HG03442 (cell line): ENCODE data around the gene CTXND1.
"Not testable (repeated sequence)": the region's sequence is repeated elsewhere in the genome, so short reads cannot be mapped to it uniquely, and the experiment has no call there.

Experiments used
- ATAC-seq: cut with Tn5 transposase; IDR thresholded peaks from one replicate; pipeline ENCODE4 v1.9.1; 2021; ENCODE audit warnings: mild to moderate bottlenecking, moderate library complexity; ENCODE audit not compliant: unreplicated experiment

The CTXND1 gene

DNA sequence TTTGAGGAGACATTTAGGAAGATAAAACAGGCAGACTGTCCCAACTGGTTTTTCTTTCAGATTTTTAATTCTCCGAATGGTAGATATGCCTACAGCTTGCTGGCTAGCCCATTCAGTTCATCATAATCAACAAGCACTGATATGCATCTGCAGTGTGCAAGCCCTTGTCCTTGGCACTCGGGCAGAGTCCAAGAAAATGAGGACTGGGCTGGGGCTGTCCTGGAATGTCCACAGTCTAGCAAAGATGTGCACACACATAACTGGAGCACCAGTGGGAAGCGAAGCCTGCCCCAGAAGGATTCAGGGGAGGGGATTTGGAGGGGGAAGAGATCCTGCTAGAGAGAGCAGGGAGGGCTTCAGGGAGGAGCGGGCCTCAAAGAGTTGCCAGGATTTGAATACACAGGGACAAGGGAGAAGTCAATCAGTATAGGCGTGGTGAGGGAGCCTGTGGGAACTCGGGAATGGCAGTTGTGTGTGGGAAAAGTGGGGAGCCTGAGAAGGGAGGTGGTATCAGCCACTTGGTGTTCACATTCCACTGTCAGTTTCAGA is 90.5 kb downstream of the CTXND1 start:
- no peak for ATAC-seq

DNA sequence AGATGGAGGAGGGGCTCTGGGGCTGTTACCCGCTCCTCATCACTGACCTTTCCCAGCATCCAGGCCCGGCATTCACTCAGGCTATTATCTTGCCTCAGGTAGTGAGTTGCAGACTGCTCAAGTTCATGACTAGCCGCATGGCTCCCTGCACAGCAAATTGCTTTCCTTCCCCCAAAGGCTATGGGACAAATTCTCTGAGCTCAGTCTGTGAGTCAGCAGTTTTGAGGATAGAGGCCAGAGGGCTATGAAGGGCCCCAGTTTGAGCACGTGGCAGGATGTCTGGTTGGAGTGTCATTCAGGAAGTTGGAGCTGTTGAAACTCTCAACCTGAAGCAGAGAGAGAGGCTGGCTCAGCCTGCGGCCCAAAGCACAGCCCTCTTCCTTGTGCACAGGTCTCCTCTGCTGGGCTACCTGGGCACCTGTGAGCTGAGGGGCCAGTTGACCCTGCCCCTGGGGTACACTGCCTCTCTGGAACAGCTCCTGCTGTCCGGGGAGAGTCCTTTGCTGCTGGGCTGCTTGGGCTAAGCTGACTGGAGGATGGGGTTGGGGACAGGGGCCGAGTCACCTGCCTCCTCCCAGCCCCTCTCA is 91.3 kb downstream of the CTXND1 start:
- ATAC-seq, result no peak

- no peak for ATAC-seq
These were observed 92.0 kb downstream of the CTXND1 start for GRCh38 chr15:80159811-80160569.

DNA sequence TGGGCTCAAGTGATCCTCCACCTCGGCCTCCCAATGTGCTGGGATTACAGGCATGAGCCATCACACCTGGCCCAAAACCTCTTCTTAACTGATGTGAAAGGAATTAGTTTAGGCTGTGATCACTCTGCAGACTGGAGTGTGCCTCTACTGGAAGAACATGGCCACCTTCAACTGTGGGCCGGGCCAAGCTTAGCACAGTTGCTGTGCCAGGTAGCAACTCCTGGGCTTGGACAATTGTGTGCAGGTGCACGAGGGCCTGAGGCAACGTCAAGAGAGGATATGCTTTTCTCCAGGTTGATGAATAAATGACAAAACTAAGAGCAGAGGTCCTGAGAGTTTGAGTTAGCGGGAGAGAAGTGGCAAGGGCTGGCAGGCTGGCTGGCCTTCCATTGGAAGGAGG is 92.7 kb downstream of the CTXND1 start:
- no peak for ATAC-seq

- ATAC-seq, result no peak
These were observed 94.8 kb downstream of the CTXND1 start for GRCh38 chr15:80157215-80157614.

- no peak for ATAC-seq
These were observed 95.8 kb downstream of the CTXND1 start for GRCh38 chr15:80156176-80156720.

DNA sequence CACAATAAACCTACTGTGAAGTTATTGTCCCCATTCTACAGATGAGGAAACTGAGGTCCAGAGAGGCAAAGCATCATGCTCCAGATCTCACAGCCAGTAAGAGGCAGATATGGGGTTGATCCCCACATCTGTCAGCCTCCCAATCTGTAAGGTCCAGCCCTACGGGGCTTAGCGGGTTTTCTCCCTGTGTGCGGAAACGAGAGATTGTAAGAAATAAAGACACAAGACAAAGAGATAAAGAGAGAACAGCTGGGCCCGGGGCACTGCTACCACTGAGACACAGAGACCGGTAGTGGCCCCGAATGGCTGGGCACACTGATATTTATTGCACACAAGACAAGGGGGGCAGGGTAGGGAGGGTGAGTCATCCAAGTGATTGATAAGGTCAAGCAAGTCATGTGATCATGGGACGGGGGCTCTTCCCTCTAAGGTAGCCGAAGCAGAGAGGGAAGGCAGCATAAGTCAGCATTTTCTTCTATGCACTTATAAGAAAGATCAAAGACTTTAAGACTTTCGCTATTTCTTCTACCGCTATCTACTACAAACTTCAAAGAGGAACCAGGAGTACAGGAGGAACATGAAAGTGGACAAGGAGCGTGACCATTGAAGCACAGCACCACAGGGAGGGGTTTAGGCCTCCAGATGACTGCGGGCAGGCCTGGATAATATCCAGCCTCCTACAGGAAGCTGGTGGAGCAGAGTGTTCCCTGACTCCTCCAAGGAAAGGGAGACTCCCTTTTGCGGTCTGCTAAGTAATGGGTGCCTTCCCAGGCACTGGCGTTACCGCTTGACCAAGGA is 96.4 kb downstream of the CTXND1 start:
- ATAC-seq, result not testable (repeated sequence)

DNA sequence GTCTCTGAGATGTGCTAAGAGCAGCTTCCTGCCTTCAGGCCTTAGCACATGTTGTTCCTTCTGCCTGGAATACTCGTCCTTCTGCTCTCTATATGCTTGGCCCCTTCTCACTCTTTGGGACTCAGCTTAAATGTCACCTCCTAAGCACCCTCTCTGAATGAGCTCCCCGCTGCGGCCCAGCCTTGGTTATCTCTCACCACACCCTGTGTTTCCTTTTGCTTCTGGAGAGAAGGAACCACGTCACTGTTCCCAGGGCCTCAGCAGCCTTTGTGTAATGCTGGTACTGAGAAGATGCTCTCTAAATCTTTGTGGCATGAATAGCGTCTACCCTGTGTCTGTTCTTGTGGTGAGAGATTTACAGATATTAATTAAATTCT is 97.0 kb downstream of the CTXND1 start:
- no peak for ATAC-seq

GRCh38 chr15:80154336-80154735 is 97.7 kb downstream of the CTXND1 start:
- no peak for ATAC-seq

DNA sequence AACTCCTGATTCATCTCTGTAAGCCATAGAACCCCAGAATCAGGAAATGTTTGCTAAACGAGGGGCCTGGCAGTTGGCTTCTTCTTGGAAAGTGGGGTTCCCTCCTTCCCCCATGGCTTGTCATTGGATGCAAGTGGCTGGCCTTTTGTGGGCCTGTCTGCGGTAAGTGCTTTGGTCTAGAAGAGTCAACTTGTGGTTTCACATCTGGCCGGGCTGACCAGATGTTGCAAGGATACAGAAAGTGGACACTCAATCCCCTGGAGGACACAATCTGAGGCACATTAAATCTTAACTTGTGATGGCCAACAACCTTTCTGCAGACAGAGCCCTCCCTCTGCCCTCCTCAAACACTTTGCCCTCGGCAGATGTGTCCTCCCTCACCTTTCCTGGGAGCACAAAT is 98.1 kb downstream of the CTXND1 start:
- ATAC-seq, result no peak

- ATAC-seq, result peak; percentile 58
These were observed 98.8 kb downstream of the CTXND1 start, which contains the start of gene FAH for GRCh38 chr15:80152896-80153876. Gene FAH (plus strand): TSS chr15:80152999. CDS start chr15:80153055, 56 bp downstream.

DNA sequence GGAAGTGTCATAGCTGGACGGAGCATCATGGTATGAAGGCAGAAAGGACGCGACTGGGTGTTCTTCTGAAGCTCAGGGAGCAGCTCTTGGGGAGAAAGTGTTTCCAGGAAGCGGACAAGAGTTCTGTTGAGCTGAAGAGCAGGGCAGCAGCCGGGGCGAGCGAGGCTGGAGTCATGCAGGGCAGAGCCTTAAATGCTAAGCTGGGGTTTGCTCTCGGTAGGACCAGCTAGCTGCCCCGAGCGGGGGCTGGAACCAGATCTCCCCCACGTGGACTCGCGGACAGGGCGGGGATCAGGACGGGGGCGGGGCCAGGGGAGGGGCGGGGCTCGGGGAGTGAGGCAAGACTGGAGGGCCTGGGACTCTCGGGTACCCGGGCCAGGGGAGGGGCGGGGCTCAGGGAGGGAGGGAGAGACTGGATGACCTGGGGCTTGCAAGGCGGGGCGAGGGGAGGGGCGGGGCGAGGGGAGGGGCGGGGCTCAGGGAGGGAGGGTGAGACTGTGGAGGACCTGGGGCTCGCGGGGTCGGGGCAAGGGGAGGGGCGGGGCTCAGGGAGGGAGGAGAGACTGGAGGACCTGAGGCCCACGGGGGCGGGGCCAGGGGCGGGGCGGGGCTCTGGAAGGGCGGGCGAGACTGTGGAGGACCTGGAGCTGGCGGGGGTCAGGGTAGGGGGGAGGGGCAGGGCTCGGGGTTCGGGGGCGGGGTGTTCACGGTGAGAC is 99.7 kb downstream of the CTXND1 start:
- peak; percentile 56 for ATAC-seq

GRCh38 chr15:80151576-80151975 is 100.4 kb downstream of the CTXND1 start:
- no peak for ATAC-seq

DNA sequence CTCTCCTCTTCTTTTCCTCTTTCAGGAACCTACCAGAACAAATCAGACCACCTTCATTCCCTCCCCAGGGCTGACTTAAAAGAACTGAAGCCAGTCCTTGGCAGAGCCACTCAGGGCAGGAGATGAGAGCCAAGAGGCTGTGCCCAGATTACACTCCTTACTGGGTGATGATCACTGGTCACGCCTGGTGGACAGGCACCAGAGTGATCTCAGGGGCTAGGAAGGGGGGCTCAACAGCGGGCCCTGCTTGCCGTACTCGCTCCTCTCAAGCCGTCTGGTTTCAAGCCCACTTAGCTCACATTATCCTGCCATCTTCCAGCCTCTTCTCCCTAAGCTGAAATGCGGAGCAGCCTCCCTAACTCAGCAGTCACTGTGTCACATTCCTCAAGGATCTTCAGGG is 100.9 kb downstream of the CTXND1 start:
- ATAC-seq, result no peak
